HCT116 (cell line): ENCODE data around the gene P2RX7. TPM values are rescaled to one million over a fixed set of nuclear protein-coding genes. Genes with fewer than 3 reads are reported as not detected.

Experiments used
- ATAC-seq: fragments of 200-7000 bp; cut with Tn5 transposase; 2 replicates; pipeline ENCODE4 v1.9.1; 2020; ENCODE audit warnings: mild to moderate bottlenecking, moderate library complexity
- BruUV-seq: library from RNA; stranded (reverse); fragments of 400-500 nt; replicated peaks from 2 replicates; lab custom pipeline; 2021; lab: Mats Ljungman, UMichigan
- CTCF ChIA-PET: fragments of 300-600 bp; sonication (Branson Sonifier 250); formaldehyde crosslinking; loops from one replicate; lab custom pipeline; 2021; ENCODE audit warnings: antibody characterized with exemption; lab: Charles Lee
- POLR2A ChIA-PET: fragments of 300-600, 350-600 bp; sonication (Branson Sonifier 250); formaldehyde crosslinking; loops from one replicate; lab custom pipeline; 2021; ENCODE audit warnings: antibody characterized with exemption; lab: Charles Lee
- RAD21 ChIA-PET, 2 experiments: fragments of 300-600 bp; sonication (Branson Sonifier 250); formaldehyde crosslinking; loops; one replicate each; lab custom pipeline; 2023; ENCODE audit warnings: low total read pairs in 2 of 2; ENCODE audit not compliant: uncharacterized antibody in 2 of 2, unreplicated experiment in 2 of 2, low non-redundant PET in 1 of 2; lab: Charles Lee
- DNase-seq: peaks from one replicate; pipeline ENCODE4 v3.0.0-alpha.2; 2010; ENCODE audit warnings: low read depth, low spot score
- H2AFZ ChIP-seq: fragments of 200-600 bp; shearing (Covaris generic), sonication (generic); 2 replicates; pipeline ENCODE4 v1.6.1; 2017; ENCODE audit warnings: low read depth, mixed run types, mixed read lengths, antibody characterized with exemption, low read length; ENCODE audit not compliant: poor library complexity, severe bottlenecking
- H3K27ac ChIP-seq: 2 replicates; pipeline ENCODE4 v1.5.1; 2012; ENCODE audit warnings: low read depth, low read length
- H3K27me3 ChIP-seq: fragments of 200-600 bp; sonication (generic); 2 replicates; pipeline ENCODE4 v1.6.1; 2016; ENCODE audit warnings: mixed run types, low read length, mixed read lengths; ENCODE audit not compliant: insufficient read depth
- H3K36me3 ChIP-seq, 2 experiments: fragments of 200-500 bp in 1 of 2; fragments of 200-600 bp in 1 of 2; sonication (Bioruptor generic) in 1 of 2; sonication (generic) in 1 of 2; 2 replicates each; pipeline versions ENCODE4 v1.5.1 to v1.6.1; 2014 to 2016; ENCODE audit warnings: low read length in 2 of 2, inconsistent platforms in 1 of 2, mixed read lengths in 1 of 2, mixed run types in 1 of 2; ENCODE audit not compliant: insufficient read depth in 2 of 2, control insufficient read depth in 1 of 2
- H3K4me1 ChIP-seq, 2 experiments: fragments of 200-600 bp in 1 of 2; sonication (generic) in 1 of 2; 2 replicates each; pipeline versions ENCODE4 v1.5.1 to v1.6.1; 2012 to 2017; ENCODE audit warnings: low read length in 2 of 2, inconsistent platforms in 1 of 2, mild to moderate bottlenecking in 1 of 2, mixed read lengths in 1 of 2, mixed run types in 1 of 2, moderate library complexity in 1 of 2; ENCODE audit not compliant: insufficient read depth in 2 of 2, control insufficient read depth in 1 of 2
- H3K4me2 ChIP-seq: fragments of 200-600 bp; sonication (generic); 2 replicates; pipeline ENCODE4 v1.6.1; 2017; ENCODE audit warnings: mixed run types, low read length, mixed read lengths
- H3K4me3 ChIP-seq, 2 experiments: fragments of 200-600 bp in 1 of 2; sonication (generic) in 1 of 2; replicated peaks in 1 of 2; 2 replicates each; pipeline ENCODE4 v1.5.1; 2011 to 2016; ENCODE audit warnings: low read length in 2 of 2, control low read depth in 1 of 2, low read depth in 1 of 2, mild to moderate bottlenecking in 1 of 2, mixed read lengths in 1 of 2, mixed run types in 1 of 2
- H3K79me2 ChIP-seq: fragments of 200-600 bp; sonication (generic); 2 replicates; pipeline ENCODE4 v1.6.1; 2017; ENCODE audit warnings: mild to moderate bottlenecking, mixed run types, low read length, moderate library complexity, mixed read lengths; ENCODE audit not compliant: insufficient read depth
- H3K9ac ChIP-seq: fragments of 200-600 bp; sonication (generic); 2 replicates; pipeline ENCODE4 v1.6.1; 2016; ENCODE audit warnings: low read length, mixed read lengths
- H3K9me2 ChIP-seq: fragments of 200-600 bp; sonication (generic), shearing (Covaris generic); 2 replicates; pipeline ENCODE4 v1.6.1; 2017; ENCODE audit warnings: mixed run types, mild to moderate bottlenecking, moderate library complexity; ENCODE audit not compliant: insufficient read depth
- H3K9me3 ChIP-seq, 2 experiments: fragments of 200-500 bp in 1 of 2; fragments of 200-600 bp in 1 of 2; sonication (Bioruptor generic) in 1 of 2; sonication (generic) in 1 of 2; 2 replicates each; pipeline ENCODE4 v1.6.1; 2014 to 2017; ENCODE audit warnings: low read length in 2 of 2, mixed read lengths in 2 of 2, inconsistent platforms in 1 of 2, low read depth in 1 of 2, mild to moderate bottlenecking in 1 of 2, mixed run types in 1 of 2, moderate library complexity in 1 of 2; ENCODE audit not compliant: control insufficient read depth in 1 of 2, insufficient read depth in 1 of 2
- H4K20me1 ChIP-seq: fragments of 200-600 bp; sonication (generic), shearing (Covaris generic); 2 replicates; pipeline ENCODE4 v1.6.1; 2017; ENCODE audit warnings: mixed run types, mild to moderate bottlenecking, moderate library complexity; ENCODE audit not compliant: insufficient read depth
- CBX3 ChIP-seq: IDR thresholded peaks from 2 replicates; pipeline ENCODE4 v1.6.1; 2012; ENCODE audit warnings: low read depth
- CEBPB ChIP-seq: IDR thresholded peaks from 2 replicates; pipeline ENCODE4 v1.6.1; 2012; ENCODE audit warnings: low read depth
- EGR1 ChIP-seq: IDR thresholded peaks from 2 replicates; pipeline ENCODE4 v1.6.1; 2012; ENCODE audit warnings: low read depth
- ELF1 ChIP-seq: IDR thresholded peaks from 2 replicates; pipeline ENCODE4 v1.6.1; 2012; ENCODE audit warnings: low read depth, borderline replicate concordance
- FOSL1 ChIP-seq: IDR thresholded peaks from 2 replicates; pipeline ENCODE4 v1.6.1; 2012; ENCODE audit warnings: low read depth
- JUND ChIP-seq: IDR thresholded peaks from 2 replicates; pipeline ENCODE4 v1.6.1; 2012
- POLR2AphosphoS5 ChIP-seq: IDR thresholded peaks from 2 replicates; pipeline ENCODE4 v1.6.1; 2011; ENCODE audit warnings: mild to moderate bottlenecking, low read depth, low read length, moderate library complexity
- SP1 ChIP-seq: IDR thresholded peaks from 2 replicates; pipeline ENCODE4 v1.6.1; 2012; ENCODE audit warnings: low read depth
- SRF ChIP-seq: IDR thresholded peaks from 2 replicates; pipeline ENCODE4 v1.6.1; 2012; ENCODE audit warnings: low read depth
- YY1 ChIP-seq: IDR thresholded peaks from 2 replicates; pipeline ENCODE4 v1.6.1; 2011; ENCODE audit warnings: low read length, low read depth, moderate library complexity, mild to moderate bottlenecking; ENCODE audit not compliant: insufficient replicate concordance; ENCODE audit errors: extremely low read depth
- ZBTB33 ChIP-seq: IDR thresholded peaks from 2 replicates; pipeline ENCODE4 v1.6.1; 2011; ENCODE audit warnings: mild to moderate bottlenecking, low read length, moderate library complexity; ENCODE audit not compliant: insufficient replicate concordance; ENCODE audit errors: extremely low read depth
- ZFX ChIP-seq: fragments of 450-650 bp; IDR thresholded peaks from 2 replicates; pipeline ENCODE4 v1.6.1; 2017
- intact Hi-C: fragments of 100-400 bp; cut with micrococcal nuclease; formaldehyde crosslinking; loops from 2 replicates; pipeline ENCODE4 v1.10.0; 2022
- total RNA-seq: library from RNA; stranded (reverse); gene quantifications from one replicate; pipeline ENCODE4 v1.2.1, GENCODE V29; 2021; ENCODE audit not compliant: unreplicated experiment

Gene P2RX7
- total RNA-seq, 1 experiment from 2014 or later: 1.5 TPM

DNA sequence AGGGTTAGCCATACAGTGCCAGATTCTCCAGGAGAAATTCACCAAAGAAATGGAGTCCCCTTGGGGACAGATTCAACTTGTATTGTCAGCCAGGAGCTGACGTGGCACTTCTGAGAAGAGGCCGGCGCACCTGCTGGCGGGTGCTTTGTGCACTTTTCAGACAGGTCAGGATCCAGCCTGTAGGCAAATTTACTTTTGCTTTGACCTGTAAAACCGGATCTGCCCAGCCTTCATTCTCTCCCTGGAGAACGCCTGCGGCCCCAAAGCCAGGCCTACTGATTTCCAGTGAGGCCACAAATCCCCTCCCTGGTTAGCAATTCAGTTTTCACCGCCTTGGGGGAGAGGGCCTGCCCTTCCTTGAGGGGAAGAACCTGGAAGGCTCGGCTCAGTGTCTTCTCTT, 94.6 kb downstream of the P2RX7 start (continued):
- TF ChIP-seq CBX3 (no peak), CEBPB (no peak), ELF1 (no peak), FOSL1 (no peak), SRF (no peak), POLR2AphosphoS5 (no peak)

GRCh38 chr12:121228919-121229665, 96.4 kb downstream of the P2RX7 start:
- BruUV-seq: no TSS peak
- H3K4me2 ChIP-seq: peak overlapping the region; percentile 69
- no peaks in the 10 kb centered on the region for H3K79me2 ChIP-seq
- H3K9me2 ChIP-seq: no peaks in the 10 kb centered on the region
- TF ChIP-seq CEBPB (no peak), ZBTB33 (no peak), EGR1 (no peak), ZFX (no peak), YY1 (no peak), SP1 (no peak), FOSL1 (no peak), JUND (no peak), POLR2AphosphoS5 (no peak)
- H2AFZ ChIP-seq: no peak overlapping the region
- H3K9me3 ChIP-seq: no peaks in the 10 kb centered on the region
- H3K9ac ChIP-seq: peak overlapping the region; percentile 6
- H3K27ac ChIP-seq: peak overlapping the region; percentile 75
- ChIA-PET RAD21 (no interaction called here), CTCF (interaction anchor here (1.0 to 2.0 kb wide), 5 partner anchors 10 to 246 kb away, joined by 3 to 7 read pairs (median 3); no protein-coding TSS in a partner anchor), POLR2A (no interaction called here)
- no peak overlapping the region for H3K4me3 ChIP-seq
- H4K20me1 ChIP-seq: no peaks in the 10 kb centered on the region
- peaks cover 0 to 2% of the 10 kb centered on the region in 2 experiments; a peak in 1 of 4 replicates for H3K36me3 ChIP-seq
- intact Hi-C loops: no loop called here
- ATAC-seq (no peak), DNase-seq (no peak)
- H3K27me3 ChIP-seq: no peaks in the 10 kb centered on the region
- H3K4me1 ChIP-seq: peaks cover 13 to 20% of the 10 kb centered on the region in 2 experiments
